Measurements from ENCODE around the gene IL1RN.
"Not testable (repeated sequence)": the region's sequence is repeated elsewhere in the genome, so short reads cannot be mapped to it uniquely, and the experiment has no call there.

Gene IL1RN

DNA sequence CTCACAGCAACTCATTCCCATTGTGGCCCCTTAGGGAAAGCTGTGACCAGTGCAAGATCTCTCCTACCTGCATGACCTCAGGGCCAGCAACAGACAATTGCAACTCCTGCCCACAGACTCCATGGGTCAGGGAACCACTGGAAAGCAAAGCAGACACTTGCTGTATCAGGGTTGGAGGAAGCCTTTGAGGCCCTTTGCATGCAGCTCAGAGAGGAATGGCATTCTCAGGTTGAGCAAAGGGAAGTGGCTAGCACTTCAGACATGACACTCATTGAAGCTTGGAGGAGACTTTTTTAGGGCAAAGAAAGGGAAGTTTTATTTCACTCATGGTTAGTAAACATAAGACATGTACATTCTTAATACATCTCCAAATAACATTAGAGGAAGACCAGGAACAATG is 37.5 kb upstream of the IL1RN start:
- Histone ChIP-seq H3K27me3 (ENCODE audit: control insufficient read depth, insufficient read depth, low read length) (peaks cover 42% of the 10 kb centered on the region), H3K4me2 (ENCODE audit: low read length) (no peak overlapping the region), H3K4me3 (ENCODE audit: low read length) (no peak overlapping the region), H3K9me3 (replicated peaks; ENCODE audit: low read length) (no peaks in the 10 kb centered on the region), H3K4me1 (ENCODE audit: control insufficient read depth, insufficient read depth, low read length) (no peaks in the 10 kb centered on the region), H3K9ac (ENCODE audit: low read depth, low read length) (no peak overlapping the region), H3K36me3 (ENCODE audit: insufficient read depth, low read length) (no peaks in the 10 kb centered on the region)

DNA sequence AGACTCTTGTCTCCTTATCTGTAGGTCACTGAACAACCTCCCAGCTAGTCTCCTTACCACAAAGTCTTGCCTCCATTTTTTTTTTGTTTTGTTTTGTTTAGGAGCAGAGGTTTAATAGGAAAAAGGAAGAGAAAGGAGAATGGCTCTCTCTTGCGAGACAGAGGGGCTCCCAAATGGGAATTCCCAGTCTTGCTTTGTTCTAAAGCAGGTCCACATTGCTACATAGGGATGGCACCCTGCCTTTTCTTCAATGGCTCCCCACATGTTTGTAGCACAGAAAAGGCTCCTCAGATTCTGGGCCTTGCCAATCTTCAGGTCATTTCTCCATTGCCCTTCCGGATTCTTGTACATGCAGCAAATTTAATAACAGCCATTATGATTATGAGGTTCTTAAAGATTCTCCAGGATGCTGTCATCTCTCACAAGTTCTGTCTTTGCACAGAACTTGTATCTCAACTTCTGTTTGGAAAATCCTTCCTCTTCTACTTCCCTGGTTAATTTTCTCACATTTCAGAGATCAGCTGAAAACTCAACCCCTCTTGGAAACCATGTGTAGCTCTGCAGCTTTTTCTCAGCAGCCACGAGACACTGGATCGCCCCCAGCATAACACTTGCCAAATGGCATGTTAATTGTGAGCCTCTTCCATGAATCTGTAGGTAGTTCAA is 36.0 kb upstream of the IL1RN start:
- Histone ChIP-seq H3K4me1 (ENCODE audit: control insufficient read depth, insufficient read depth, low read length) (no peaks in the 10 kb centered on the region), H3K4me2 (ENCODE audit: low read length) (no peak overlapping the region), H3K4me3 (ENCODE audit: low read length) (no peak overlapping the region), H3K36me3 (ENCODE audit: insufficient read depth, low read length) (no peaks in the 10 kb centered on the region), H3K9ac (ENCODE audit: low read depth, low read length) (no peak overlapping the region), H3K9me3 (replicated peaks; ENCODE audit: low read length) (no peaks in the 10 kb centered on the region), H3K27me3 (ENCODE audit: control insufficient read depth, insufficient read depth, low read length) (peaks cover 41% of the 10 kb centered on the region)

DNA sequence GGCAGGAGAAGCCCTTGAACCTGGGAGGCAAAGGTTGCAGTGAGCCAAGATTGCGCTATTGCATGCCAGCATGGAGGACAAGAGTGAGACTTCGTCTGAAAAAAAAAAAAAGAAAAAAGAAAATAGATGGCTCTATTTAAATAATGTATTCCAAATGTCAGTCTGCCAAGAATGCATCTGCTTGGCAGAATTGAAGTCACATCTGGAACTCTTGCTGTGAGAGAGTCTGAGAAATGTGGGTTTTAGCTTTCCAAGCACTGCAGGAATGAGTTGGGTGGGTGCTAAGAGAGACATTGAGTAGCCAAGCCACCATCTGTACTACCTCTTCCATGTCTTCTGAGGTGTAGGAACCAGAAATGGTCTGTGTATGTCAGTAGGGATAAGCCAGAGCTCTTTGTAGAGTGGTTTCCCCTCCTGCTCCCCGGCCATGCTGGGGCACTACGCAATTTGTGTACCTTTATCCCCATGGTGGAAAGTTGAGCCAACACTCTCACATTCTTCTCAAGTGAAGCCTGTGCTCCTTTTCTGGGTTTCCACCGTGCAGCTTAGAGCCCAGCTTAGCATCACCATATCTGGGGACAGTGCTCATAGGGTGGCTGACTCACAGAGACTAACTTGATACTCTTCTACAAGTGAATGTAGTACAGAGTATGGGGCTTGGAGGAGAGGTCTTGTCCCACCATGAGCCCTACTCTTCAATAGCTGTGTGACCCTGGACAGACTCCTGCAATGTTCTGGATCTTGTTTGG is 34.4 kb upstream of the IL1RN start:
- no peak overlapping the region for H3K4me2 ChIP-seq (ENCODE audit: low read length)
- H3K27me3 ChIP-seq (ENCODE audit: control insufficient read depth, insufficient read depth, low read length): peaks cover 32% of the 10 kb centered on the region
- no peak overlapping the region for H3K4me3 ChIP-seq (ENCODE audit: low read length)
- H3K4me1 ChIP-seq (ENCODE audit: control insufficient read depth, insufficient read depth, low read length): no peaks in the 10 kb centered on the region
- no peaks in the 10 kb centered on the region for H3K36me3 ChIP-seq (ENCODE audit: insufficient read depth, low read length)
- H3K9me3 ChIP-seq (replicated peaks; ENCODE audit: low read length): no peaks in the 10 kb centered on the region
- no peak overlapping the region for H3K9ac ChIP-seq (ENCODE audit: low read depth, low read length)

DNA sequence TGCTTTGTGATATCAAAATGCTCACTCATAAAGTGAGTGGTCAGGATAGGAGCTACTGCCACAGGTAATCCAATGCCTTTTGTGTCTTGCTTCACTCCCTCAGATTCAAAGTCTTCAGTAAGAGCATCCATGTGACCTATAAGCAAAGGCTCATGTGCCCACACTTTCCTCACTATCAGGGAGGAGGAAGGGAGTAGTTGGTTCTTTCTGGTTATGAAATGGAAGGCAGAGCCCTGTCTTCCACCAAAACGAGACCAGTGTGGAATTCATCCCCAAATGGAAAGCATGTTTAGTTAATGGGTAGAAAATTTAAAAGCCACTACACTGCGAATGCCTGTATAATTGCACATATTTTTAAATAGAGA is 33.8 kb upstream of the IL1RN start:
- no peaks in the 10 kb centered on the region for H3K36me3 ChIP-seq (ENCODE audit: insufficient read depth, low read length)
- H3K4me2 ChIP-seq (ENCODE audit: low read length): no peak overlapping the region
- H3K4me1 ChIP-seq (ENCODE audit: control insufficient read depth, insufficient read depth, low read length): no peaks in the 10 kb centered on the region
- no peak overlapping the region for H3K9ac ChIP-seq (ENCODE audit: low read depth, low read length)
- peaks cover 35% of the 10 kb centered on the region for H3K27me3 ChIP-seq (ENCODE audit: control insufficient read depth, insufficient read depth, low read length)
- no peaks in the 10 kb centered on the region for H3K9me3 ChIP-seq (replicated peaks; ENCODE audit: low read length)
- H3K4me3 ChIP-seq (ENCODE audit: low read length): no peak overlapping the region

DNA sequence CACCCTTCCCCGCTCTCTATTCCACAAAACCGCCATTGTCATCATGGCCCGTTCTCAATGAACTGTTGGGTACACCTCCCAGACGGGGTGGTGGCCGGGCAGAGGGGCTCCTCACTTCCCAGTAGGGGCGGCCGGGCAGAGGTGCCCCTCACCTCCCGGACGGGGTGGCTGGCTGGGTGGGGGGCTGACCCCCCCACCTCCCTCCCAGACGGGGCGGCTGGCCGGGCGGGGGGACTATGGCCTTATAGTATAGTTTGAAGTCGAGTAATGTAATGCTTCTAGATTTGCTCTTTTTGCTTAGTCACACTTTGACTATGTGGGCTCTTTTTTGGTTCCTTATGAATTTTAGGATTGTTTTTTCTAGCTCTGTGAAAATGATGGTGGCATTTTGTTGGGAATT is 31.1 kb upstream of the IL1RN start:
- H3K36me3 ChIP-seq (ENCODE audit: insufficient read depth, low read length); H3K9me3 ChIP-seq (replicated peaks; ENCODE audit: low read length); H3K4me1 ChIP-seq (ENCODE audit: control insufficient read depth, insufficient read depth, low read length); H3K4me3 ChIP-seq (ENCODE audit: low read length); H3K9ac ChIP-seq (ENCODE audit: low read depth, low read length); H3K4me2 ChIP-seq (ENCODE audit: low read length): not testable (repeated sequence)
- peaks cover 19% of the 10 kb centered on the region for H3K27me3 ChIP-seq (ENCODE audit: control insufficient read depth, insufficient read depth, low read length)

DNA sequence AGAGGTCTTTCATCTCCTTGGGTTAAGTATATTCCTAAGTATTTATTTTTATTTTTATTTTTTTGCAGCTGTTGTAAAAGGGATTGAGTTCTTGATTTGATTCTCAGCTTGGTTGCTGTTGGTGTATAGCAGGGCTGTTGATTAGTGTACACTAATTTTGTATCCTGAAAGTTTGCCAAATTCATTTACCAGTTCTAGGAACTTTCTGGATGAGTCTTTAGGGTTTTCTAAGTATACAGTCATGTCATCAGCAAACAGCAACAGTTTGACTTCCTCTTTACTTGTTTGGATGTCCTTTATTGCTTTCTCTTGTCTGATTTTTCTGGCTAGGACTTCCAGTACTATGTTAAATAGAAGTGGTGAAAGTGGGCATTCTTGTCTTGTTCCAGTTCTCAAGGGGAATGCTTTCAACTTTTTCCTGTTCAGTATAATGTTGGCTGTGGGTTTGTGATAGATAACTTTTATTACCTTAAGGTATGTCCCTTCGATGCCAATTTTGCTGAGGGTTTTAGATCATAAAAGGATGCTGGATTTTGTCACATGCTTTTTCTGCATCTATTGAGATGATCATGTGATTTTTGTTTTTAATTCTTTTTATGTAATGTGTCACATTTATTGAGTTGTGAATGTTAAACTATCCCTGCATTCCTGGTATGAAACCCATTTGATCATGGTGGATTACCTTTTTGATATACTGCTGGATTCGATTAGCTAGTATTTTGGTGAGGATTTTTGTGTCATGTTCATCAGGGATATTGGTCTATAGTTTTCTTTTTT is 30.4 kb upstream of the IL1RN start:
- not testable (repeated sequence) for H3K9ac ChIP-seq (ENCODE audit: low read depth, low read length); H3K4me2 ChIP-seq (ENCODE audit: low read length); H3K4me1 ChIP-seq (ENCODE audit: control insufficient read depth, insufficient read depth, low read length); H3K36me3 ChIP-seq (ENCODE audit: insufficient read depth, low read length); H3K4me3 ChIP-seq (ENCODE audit: low read length); H3K9me3 ChIP-seq (replicated peaks; ENCODE audit: low read length)
- H3K27me3 ChIP-seq (ENCODE audit: control insufficient read depth, insufficient read depth, low read length): peaks cover 17% of the 10 kb centered on the region

DNA sequence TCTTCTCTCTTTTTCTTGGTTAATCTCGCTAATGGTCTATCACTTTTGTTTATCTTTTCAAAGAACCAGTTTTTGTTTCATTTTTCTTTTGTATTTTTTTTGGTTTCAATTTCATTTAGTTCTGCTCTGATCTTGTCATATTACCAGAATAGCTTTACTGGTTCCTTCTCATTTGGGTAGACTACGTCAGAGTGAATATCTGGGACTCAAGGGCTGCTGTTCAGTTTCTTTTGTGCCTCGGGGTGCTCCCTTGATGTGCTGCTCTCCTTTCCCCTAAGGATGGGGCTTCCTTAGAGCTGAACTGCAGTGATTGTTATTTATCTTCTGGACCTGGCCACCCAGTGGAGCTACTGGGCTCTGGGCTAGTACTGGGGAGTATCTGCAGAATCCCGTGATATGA is 29.4 kb upstream of the IL1RN start:
- H3K4me2 ChIP-seq (ENCODE audit: low read length): no peak overlapping the region
- no peaks in the 10 kb centered on the region for H3K36me3 ChIP-seq (ENCODE audit: insufficient read depth, low read length)
- no peaks in the 10 kb centered on the region for H3K9me3 ChIP-seq (replicated peaks; ENCODE audit: low read length)
- H3K27me3 ChIP-seq (ENCODE audit: control insufficient read depth, insufficient read depth, low read length): peaks cover 11% of the 10 kb centered on the region
- H3K9ac ChIP-seq (ENCODE audit: low read depth, low read length): no peak overlapping the region
- H3K4me1 ChIP-seq (ENCODE audit: control insufficient read depth, insufficient read depth, low read length): no peaks in the 10 kb centered on the region
- H3K4me3 ChIP-seq (ENCODE audit: low read length): no peak overlapping the region

DNA sequence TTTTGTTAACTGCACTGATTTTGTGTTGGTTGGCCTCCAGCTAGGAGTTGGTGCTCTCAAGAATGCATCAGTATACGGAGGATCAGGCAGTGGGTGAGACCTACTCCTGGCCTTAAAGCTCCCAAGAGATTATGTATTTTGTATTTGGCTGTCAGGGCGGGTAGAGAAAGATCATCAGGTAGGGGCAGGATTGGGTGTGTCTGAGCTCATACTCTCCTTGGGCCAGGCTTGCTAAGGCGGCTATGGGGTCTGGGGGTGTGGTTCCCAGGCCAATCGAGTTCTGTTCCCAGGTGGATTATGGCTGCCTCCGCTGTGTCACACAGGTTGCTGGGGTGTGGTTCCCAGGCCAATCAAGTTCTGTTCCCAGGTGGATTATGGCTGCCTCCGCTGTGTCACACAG is 28.9 kb upstream of the IL1RN start:
- Histone ChIP-seq H3K4me1 (ENCODE audit: control insufficient read depth, insufficient read depth, low read length) (no peaks in the 10 kb centered on the region), H3K9me3 (replicated peaks; ENCODE audit: low read length) (no peaks in the 10 kb centered on the region), H3K4me2 (ENCODE audit: low read length) (no peak overlapping the region), H3K4me3 (ENCODE audit: low read length) (no peak overlapping the region), H3K36me3 (ENCODE audit: insufficient read depth, low read length) (no peaks in the 10 kb centered on the region), H3K27me3 (ENCODE audit: control insufficient read depth, insufficient read depth, low read length) (peaks cover 10% of the 10 kb centered on the region), H3K9ac (ENCODE audit: low read depth, low read length) (no peak overlapping the region)

DNA sequence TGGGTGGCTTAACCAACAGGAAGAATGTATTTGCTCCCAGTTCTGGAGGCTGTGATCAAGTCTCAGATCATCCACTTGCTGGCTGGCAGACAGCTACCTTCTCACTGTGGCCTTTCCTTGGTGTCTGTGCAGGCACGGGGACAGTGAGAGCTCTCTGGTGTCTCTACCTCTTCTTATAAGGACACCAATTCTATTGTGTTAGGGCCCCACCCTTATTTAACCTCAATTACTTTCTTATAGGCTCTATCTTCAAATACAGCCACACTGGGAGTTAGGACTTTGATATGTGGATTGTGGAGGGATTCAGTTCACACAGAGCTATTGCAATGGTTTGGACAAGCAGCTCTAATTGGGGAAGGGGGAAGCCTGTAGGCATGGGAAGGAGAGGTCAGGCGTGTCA is 25.3 kb upstream of the IL1RN start:
- Histone ChIP-seq H3K9me3 (replicated peaks; ENCODE audit: low read length) (no peaks in the 10 kb centered on the region), H3K36me3 (ENCODE audit: insufficient read depth, low read length) (no peaks in the 10 kb centered on the region), H3K9ac (ENCODE audit: low read depth, low read length) (no peak overlapping the region), H3K4me1 (ENCODE audit: control insufficient read depth, insufficient read depth, low read length) (no peaks in the 10 kb centered on the region), H3K4me2 (ENCODE audit: low read length) (no peak overlapping the region), H3K27me3 (ENCODE audit: control insufficient read depth, insufficient read depth, low read length) (peaks cover 16% of the 10 kb centered on the region), H3K4me3 (ENCODE audit: low read length) (no peak overlapping the region)

DNA sequence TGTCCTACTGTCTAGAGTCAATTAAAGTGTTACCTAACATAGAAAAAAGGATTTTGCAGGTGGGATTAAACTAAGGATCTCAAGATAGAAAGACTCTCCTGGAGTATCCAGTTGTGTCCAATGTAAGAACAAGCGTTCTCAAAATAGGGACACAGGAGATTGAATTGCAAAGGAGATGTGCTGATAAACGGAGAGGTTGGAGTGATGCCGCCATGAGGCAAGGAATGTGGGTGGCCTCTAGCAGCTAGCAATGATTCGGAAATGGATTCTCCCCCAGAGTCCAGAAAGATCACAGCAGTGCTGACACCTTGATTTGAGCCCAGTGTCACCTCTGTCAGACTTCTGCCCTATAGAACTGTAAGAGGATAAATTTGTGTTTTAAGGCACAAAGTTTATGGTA is 24.1 kb upstream of the IL1RN start:
- Histone ChIP-seq H3K27me3 (ENCODE audit: control insufficient read depth, insufficient read depth, low read length) (peaks cover 17% of the 10 kb centered on the region), H3K4me1 (ENCODE audit: control insufficient read depth, insufficient read depth, low read length) (no peaks in the 10 kb centered on the region), H3K4me2 (ENCODE audit: low read length) (no peak overlapping the region), H3K9me3 (replicated peaks; ENCODE audit: low read length) (no peaks in the 10 kb centered on the region), H3K36me3 (ENCODE audit: insufficient read depth, low read length) (no peaks in the 10 kb centered on the region), H3K9ac (ENCODE audit: low read depth, low read length) (no peak overlapping the region), H3K4me3 (ENCODE audit: low read length) (no peak overlapping the region)

DNA sequence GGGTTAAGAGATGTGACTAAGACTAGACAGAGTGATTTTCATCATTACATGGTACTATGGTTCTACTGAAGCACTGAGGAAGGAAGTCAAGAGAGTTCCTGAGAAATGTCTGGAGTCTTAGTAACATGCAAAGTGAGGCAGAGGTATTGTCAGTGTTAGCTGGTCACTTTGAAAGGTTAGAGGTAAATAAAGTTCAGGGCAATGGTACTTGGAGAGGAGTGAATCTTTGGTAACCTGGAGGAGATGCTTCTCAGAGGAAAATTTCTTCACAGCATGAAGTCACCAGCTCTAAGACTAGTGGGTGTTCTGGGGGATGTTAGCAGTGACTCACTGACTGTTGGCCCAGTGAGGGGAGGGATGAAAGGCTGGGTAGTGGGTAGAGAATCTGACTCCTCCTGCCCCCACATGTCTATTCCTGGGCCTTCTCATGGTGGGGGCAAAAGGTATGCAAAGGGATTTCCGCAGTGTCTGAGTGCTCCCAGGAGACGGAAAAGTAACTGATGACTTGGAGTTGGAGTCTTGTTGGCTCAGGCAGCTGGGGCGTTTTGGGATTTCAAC is 23.3 kb upstream of the IL1RN start:
- H3K9ac ChIP-seq (ENCODE audit: low read depth, low read length): no peak overlapping the region
- no peaks in the 10 kb centered on the region for H3K4me1 ChIP-seq (ENCODE audit: control insufficient read depth, insufficient read depth, low read length)
- H3K36me3 ChIP-seq (ENCODE audit: insufficient read depth, low read length): no peaks in the 10 kb centered on the region
- H3K4me3 ChIP-seq (ENCODE audit: low read length): no peak overlapping the region
- no peaks in the 10 kb centered on the region for H3K9me3 ChIP-seq (replicated peaks; ENCODE audit: low read length)
- H3K4me2 ChIP-seq (ENCODE audit: low read length): no peak overlapping the region
- peaks cover 15% of the 10 kb centered on the region for H3K27me3 ChIP-seq (ENCODE audit: control insufficient read depth, insufficient read depth, low read length)
